ENCODE measurements around the gene CMPK1.

GRCh38 chr1:47405697-47406096, 72.1 kb downstream of the CMPK1 start:
- no peak for TF ChIP-seq EZH2 (IDR thresholded peaks at IDR 0.05; ENCODE audit: low read length)
- TF ChIP-seq CTCF (optimal IDR thresholded peaks at IDR 0.05 in 1 of 3, IDR thresholded peaks at IDR 0.05 in 1 of 3, conservative IDR thresholded peaks at IDR 0.05 in 1 of 3; ENCODE audit: extremely low read depth in 1 of 3, insufficient read depth in 2 of 3, low read length in 3 of 3) = no peak
